ENCODE measurements around the gene ME1.
"Not testable (repeated sequence)": the region's sequence is repeated elsewhere in the genome, so short reads cannot be mapped to it uniquely, and the experiment has no call there.

The ME1 gene

DNA sequence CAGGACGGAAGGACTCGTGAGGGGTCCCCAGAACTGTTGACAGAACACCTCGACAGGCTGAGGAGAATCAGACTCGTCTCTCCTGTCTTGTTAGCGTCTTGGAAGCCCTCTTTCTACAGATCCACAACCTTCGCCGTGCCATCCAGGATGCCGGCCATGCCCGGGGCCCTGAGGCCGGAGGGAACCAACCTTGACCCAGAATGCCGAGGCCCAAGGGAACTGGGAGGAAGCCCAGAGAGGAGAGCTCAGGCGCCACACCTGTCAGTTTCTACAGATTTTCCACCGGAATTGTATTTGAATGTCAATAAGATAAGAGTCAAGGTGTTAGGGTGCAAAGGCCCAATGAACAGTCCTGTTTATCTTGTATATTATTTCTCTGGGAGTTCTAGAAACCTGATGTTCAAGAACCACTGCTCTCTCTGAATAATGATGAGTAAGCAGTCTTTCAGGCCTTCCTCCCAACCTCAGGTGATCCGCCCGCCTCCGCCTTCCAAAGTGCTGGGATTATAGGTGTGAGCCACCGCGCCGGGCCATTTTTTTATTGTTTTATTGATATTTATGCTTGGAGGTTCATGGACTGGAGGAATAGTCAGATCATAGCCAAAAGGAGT, 799 bp upstream of the ME1 start:
- no peak for ATAC-seq

DNA sequence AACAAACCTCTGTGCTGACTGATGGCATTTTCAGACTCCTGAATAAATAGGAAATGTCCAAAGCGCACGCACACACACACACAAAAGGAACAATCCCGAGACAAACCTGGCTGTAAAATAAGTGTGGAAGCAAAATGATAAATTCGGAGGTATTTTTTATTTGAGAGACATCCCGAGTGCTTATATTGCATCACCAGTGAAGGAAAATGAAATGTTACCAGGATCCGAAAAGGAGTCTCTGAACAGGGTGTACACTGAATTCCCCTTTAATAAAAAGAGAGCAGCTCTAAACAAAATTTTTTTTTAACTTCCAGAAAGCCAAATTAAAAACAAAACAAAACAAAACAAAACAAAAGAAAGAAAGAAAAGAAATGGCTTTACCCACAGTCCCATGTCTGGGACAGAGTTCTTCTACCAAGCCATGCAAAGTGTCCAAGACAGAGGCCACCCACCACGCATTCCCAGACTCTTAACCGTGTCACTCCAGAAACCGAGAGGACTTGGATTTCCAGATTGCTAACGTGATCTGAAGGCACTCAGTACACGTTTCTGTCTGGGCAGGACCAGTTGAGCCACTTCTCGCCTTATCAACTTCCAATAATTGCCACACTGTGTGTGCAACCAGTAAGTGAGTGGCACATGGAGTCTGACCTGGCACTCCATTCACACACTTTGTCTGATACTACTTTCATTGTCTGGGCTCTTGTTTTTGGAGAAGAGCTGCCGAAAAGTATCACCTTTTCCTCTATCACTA, 817 bp downstream of the ME1 start:
- no peak for ATAC-seq

DNA sequence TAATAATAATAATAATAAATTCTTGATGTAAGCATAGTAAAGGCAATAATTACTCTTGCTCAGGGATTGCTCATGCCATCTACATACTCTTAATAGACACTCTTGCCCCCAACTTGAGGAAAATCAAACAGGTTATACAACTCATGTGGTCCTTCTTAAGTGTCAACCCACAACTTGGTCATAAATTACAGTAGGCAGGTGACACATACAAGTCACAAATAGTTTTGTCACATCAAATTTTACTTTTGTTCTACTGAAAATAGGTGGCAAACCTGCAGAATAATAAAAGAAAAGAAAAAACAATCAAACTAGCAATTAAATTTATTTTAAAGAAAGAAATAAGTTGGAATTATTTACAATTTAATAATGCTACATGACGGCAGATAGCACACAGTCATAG, 1.6 kb downstream of the ME1 start:
- no peak for ATAC-seq

DNA sequence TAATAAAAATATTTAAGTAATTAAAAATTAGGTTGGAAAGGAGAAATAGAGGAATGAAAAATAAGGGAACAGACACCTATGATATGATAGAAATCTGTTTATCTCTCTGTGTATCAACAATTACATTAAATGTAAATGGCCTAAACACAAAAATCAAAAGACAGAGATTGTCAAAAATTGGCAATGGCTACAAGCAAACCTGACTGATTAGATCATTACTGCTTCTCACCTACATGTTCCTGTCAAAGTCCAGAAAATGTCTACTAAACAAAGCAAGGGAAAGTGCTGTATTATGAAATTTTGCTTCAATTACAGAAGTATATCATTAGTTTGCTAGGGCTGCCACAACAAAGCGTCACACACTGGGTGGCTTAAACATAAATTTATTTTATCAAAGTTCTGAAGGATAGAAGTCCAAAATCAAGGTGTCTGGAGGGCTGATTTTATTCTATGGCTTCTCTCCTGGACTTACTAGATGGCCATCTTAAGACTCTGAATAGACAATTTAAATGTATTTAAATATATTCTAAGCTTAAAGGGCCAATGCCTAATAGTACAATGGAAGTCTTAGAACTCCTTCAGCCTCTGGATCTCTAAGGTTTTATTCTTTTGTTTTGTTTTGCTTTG, 6.3 kb downstream of the ME1 start:
- no peak for ATAC-seq

DNA sequence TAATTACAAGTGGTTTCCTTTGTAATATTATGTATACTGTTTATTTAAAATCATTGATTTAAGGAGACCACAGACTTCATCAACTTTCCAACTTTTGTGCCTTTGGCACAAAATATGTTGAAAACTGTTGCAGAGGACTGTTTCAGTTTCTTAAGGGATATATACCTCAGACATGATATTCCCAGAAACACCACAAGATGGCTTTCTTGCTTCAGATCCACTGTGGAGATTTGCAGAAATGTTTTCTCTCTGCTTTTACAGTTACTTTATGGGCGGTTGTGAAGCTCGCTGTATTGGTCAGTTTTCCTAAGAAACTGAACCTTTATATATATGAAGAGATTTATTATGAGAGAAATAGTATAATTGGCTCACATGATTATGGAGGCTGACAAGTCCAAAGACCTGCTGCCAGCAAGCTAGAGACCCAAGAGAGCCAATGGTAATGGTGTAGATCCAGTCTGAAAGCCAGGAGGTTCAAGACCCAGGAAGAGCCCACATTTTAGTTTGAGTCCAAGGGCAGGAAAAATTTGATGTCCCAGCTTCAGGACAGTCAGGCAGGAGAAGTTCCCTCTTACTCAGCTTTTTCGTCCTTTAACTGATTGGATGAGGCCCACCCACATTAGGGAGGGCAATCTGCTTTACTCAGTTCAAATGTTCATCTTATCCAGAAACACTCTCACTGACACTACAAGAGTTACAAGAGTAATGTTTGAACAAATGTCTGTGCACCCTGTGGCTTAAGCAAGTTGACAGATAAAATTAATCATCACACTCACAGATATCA, 12.8 kb downstream of the ME1 start:
- ATAC-seq = no peak

DNA sequence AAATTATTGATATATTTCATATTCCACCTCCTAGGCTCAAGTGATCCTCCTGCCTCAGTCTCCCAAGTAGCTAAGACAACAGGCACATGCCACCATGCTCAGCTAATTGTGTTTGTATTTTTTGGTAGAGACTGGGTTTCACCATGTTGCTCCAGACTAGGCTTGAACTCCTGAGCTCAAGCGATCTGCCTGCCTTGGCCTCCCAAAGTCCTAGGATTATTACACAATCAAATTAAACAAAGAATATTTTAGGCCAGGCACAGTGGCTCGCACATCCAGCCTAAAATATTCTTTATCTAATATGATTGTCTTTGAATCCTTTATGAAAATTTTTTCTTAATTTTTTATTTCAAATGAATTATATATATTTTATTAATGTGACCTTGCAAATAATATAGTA, 17.8 kb downstream of the ME1 start:
- ATAC-seq = no peak

DNA sequence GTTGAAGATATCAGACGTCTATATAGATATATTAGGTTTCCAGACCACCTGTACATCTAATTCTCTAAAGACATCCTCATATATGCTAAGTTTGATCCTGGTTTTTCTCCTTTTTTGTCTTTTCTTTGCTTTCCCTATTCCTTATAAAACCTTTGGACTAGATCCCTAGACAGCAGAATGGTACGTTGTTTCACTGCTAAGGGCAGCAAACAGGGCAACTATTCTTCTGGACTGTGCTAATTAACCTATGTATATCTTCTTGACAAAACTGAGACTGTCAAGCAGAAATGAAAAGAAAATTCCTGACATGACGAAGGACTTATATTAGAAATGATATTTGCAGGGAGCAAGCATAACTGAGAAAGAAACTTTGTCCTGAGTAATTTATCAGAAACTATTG, 19.1 kb downstream of the ME1 start:
- no peak for ATAC-seq

DNA sequence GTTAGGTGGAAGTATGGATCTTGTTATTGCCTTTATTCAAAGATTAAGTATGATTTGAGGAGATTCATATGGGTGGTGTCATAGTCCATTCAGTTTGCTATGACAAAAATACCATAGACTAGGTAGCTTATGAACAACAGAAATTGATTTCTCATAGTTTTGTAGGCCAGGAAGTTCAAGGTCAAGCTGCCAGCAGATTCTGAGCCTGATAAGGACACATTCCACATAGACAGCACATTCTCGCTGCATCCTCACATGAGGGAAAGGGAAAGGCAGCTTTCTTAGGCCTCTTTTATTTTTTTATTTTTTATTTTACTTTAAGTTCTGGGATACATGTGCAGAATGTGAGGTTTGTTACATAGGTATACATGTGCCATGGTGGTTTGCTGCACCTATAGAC, 27.7 kb downstream of the ME1 start:
- no peak for ATAC-seq

DNA sequence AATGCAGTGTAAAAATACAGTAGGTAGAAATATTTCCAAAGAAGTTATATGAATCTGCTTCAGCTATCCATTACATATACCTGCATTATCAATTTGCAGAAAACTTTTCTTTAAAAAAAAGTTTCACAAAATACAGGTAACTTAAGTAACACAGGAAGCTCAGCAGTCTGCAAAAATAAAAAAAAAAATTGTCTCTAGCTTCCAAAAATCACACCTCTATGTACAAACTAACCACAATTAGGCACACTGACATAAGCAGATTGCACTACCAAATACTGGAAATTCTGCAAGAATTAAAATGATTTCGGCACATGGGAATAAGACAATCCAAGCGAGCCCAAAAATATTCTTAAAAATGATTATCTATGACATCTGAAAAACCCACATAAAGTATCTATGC, 41.2 kb downstream of the ME1 start:
- no peak for ATAC-seq

DNA sequence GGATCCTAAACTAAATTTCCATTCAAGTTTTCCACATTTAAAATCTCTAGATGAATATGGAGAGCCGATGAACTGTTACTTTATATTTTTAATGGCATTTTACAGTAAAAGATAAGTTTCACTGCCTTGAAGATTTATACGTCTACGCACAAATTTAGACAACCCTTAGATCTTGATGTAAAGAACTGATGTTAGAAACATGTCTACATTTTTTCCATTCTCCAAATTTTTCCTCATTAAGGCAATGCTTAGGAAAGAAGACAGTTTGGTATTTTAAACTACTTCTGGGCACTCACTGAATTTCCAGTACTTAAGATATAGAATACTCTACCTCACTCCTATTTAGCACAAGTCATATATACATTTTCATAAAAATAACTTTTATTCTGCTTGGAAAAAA, 45.4 kb downstream of the ME1 start:
- no peak for ATAC-seq

DNA sequence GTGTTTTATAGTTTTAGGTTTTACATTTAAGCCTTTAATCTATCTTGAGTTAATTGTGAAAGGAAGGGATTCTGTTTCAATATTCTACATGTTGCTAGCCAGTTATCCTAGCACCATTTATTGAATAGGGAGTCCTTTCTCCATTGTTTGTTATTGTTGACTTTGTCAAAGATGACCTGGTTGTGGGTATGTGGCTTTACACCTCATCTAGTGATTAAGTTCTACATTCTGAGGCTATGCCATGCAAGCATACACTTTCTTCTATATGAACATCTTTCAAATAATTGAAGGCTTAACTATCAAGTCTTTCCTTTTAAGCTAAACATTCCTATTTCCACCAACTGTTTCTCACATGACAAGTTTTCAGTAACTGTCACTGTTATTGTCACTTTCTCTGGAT, 46.1 kb downstream of the ME1 start:
- ATAC-seq = no peak

DNA sequence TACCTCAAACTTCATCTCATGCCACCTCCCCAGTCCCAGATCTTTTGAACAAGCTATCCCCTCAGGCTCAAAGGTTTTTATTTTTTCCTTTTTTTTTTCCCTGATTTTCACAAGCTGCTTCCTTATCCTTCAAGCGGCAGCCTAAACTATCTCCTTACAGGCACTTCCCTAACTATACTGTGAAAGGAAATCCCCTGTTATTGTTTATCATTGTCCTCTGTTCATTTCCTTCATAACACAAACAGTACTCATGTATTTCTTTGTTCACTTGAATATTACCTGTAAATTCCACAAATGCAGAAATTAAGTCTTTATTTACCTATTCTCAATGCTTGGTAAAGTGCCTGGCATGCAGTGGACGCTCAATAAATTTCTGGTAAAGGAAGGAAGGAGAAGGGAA, 48.9 kb downstream of the ME1 start:
- no peak for ATAC-seq

DNA sequence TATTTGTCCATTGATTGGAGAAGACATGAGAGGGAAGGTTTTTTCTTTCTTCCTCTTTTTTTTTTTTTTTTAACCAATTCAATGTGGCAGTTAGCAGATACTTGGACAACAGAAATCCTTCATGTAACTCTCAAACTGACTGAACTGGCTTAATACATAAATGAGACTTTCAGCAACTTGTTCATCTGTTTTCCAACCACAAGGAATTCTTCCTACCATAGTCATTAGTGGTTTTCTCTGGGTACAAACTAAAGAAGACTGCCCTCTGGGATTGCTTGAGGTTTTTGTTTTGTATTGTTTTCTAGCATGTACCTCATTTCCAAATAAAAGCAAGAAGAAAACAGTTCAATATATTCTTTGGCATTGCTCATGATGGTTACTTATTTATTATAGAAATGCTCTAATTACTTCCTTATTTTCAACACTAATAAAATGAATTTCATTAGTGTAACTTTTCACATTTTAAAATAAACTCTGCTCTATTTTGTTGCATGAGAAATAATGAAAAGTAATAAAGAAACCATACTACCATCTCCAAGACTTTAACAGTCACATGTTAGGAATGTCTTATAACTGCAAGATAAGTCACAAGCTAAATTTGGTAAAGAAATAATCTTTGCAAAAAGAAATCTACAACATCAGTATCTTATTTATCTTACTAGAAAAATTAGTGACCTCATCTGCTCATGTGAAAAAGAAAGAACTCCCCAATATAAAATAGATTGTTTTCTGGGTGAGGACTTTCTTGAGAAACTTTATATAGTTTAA, 52.0 kb downstream of the ME1 start:
- no peak for ATAC-seq

DNA sequence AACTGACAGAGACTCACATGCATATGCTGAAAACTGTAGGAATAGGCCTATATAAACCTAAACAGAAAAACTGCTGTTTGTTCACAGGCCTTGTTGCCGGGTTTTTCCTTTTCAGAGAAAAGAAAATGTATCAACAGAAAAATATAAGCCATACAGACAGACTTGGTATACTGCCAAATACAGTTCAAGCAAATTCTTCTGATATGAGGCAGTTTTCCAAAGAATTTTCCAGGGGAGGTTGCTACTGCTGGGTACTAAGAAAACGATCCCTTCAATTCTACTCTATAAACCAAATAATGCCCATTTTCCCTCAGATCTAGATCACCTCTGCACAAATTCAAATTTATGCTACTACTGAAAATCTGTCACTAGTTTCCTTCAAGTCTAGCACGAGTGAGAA, 59.4 kb downstream of the ME1 start:
- ATAC-seq = no peak

DNA sequence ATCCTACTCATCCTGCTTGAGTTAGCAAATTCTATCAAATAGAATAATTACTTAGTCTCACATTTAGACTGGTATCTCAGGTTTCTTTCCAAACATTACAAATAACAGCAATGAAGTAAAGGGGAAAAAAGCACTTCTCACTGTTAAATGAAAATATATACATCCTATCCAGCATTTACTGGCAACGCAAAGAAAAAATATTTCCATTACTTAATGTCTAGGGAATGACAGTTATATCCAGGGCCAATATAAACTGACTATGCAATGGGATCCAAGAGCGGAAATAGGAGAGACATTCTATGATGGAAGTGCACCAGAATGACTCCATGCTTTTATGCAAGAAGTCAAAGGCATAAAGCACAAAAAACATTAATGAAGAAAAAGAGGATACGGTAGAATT, 60.3 kb downstream of the ME1 start:
- no peak for ATAC-seq

DNA sequence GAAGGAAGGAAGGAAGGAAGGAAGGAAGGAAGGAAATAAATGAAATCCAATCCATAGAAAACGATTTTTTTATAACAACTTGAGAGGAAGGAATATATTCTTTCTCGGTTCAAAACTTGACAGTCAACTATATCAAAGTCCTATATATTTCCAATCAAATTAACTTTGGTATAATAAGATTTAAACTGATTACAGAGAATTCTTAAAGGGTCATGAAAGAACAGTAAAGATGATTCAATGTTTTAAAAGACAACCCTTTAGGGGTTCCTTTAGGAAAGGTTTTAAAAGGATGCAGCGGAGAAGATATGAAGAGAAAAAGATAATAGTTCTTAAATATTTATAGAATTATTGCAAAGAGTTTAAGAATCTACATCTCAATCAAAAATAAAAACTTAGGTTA, 61.2 kb downstream of the ME1 start:
- ATAC-seq = no peak

DNA sequence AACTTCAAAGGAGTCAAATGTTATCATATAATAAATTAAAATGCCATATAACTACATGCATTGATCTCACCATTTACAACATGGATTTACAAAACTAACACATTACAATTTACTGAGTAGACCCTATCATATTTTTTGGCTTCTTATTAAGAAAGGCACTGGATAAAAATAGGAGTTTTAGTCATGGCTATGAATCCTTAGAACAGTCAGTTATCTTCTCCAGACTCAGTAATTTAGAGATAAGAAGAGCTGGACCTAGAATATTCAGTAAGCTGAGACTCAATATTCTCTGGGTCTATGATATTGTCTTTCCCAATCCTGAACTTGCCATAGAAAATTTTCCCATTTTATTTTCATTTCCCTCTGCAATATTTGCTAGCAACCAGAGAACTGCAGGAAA, 62.3 kb downstream of the ME1 start:
- ATAC-seq = no peak

DNA sequence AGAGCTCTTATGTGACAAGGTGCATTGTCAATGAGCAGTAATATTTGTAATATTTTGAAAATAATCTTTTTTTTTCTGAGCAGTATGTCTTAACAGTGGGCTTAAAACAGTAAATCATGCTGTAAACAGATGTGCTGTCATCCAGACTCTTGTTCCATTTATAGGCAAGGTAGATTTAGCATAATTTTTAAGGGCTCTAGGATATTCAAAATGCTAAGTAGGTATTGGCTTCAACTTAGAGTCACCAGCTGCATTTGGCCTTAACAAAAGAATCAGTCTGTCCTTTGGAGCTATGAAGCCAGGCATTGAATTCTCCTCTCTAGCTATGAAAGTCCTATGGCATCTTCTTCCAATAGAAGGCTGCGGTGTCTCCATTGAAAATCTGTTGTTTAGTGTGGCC, 63.7 kb downstream of the ME1 start:
- ATAC-seq = no peak

DNA sequence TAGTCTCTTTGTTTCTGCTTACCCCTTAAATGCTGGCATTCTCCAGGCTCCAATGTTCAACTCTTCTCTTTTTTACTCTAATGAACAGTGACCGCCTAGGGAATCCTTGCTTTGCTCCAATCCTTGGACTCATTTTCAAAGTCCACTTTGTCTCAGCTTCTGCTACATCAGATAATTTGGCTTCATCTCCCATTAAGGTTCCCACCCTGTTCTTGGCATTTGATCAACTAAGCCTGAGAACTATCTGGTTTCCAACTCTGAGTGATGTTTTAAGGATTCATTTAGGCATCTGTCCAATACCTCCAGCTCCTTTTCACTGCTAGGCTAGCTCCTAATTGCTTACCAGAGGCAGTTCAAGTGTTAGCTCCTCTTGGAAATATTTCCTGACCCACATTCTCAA, 64.9 kb downstream of the ME1 start:
- no peak for ATAC-seq

DNA sequence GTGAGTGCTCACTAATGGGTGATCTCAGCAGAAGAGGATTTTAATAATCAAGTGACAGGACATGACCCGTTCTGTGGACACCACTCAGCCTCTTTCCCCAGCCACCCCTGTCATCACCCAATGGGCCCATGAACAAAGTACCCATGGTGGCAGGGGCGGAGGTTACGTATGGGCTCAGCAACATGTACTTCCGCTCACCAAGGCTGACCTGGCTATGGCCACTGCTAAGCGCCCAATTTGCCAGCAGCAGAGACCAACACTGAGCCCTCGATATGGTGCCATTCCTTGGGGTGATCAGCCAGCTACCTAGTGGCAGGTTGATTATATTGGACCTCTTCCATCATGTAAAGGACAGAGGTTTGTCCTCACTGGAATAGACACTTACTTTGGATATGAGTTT, 68.5 kb downstream of the ME1 start:
- ATAC-seq = not testable (repeated sequence)

DNA sequence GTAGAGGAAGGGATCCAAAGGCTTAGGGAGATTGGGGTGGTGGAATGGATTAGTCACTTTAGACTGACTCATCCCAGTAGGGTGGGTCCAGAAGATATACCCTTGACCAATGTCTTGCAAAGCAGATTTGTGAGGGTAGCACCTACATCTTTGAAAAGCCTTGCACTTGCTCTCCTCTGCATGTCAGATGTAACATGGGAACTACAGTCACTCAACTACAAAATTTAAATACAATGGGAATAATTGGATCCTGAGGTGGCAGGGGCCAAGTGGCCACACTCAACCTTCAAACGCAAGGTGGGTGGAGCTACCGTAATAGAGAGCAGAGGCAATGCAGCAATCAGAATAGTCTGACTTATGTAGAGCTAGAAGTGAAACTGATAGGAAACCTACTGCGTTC, 71.2 kb downstream of the ME1 start:
- no peak for ATAC-seq

DNA sequence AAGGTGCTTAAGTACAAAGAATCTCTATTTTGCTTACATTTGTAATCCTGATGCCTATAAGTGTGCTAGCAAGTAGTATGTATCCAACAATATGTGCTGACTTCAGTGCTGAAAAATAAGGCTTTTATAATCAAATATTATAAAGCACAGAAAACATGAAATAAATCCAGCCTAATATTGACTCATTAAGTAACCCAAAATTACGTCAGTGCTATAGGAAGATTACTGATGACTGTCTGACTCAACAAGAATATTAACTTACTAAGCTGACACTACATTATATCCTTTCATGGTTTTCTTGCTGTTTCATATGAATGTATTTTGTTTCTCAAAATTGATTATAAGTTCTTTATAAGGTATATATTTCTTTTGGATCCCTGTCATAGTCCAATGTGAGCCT, 76.1 kb downstream of the ME1 start:
- no peak for ATAC-seq
